OCI-M2 (cell line): ENCODE data around the gene GTPBP4.
"Not testable (repeated sequence)": the region's sequence is repeated elsewhere in the genome, so short reads cannot be mapped to it uniquely, and the experiment has no call there.

Source experiments
- DNase-seq: peaks from one replicate; lab custom pipeline; 2025; ENCODE audit not compliant: unreplicated experiment; lab: John Stamatoyannopoulos, UW

The GTPBP4 gene

GRCh38 chr10:1024103-1024502, 35.9 kb downstream of the GTPBP4 start:
- no peak for DNase-seq

- DNase-seq = no peak
Measured at GRCh38 chr10:1025683-1026082, 37.4 kb downstream of the GTPBP4 start, which contains the start of gene IDI2. TSS of gene IDI2 (minus strand) at chr10:1025859. CDS start at chr10:1024723, 1,136 bp downstream.

GRCh38 chr10:1026578-1026977, 38.3 kb downstream of the GTPBP4 start:
- no peak for DNase-seq

- DNase-seq = no peak
Measured at GRCh38 chr10:1029838-1030237, 41.6 kb downstream of the GTPBP4 start.

GRCh38 chr10:1033601-1034000, 45.4 kb downstream of the GTPBP4 start:
- DNase-seq = no peak

GRCh38 chr10:1034758-1035157, 46.5 kb downstream of the GTPBP4 start:
- no peak for DNase-seq

GRCh38 chr10:1035201-1035600, 47.0 kb downstream of the GTPBP4 start:
- DNase-seq = no peak

GRCh38 chr10:1036341-1036791, 48.1 kb downstream of the GTPBP4 start:
- DNase-seq = no peak

GRCh38 chr10:1037098-1037497, 48.9 kb downstream of the GTPBP4 start:
- no peak for DNase-seq

GRCh38 chr10:1038769-1039168, 50.5 kb downstream of the GTPBP4 start:
- DNase-seq = not testable (repeated sequence)

- DNase-seq = no peak
Measured at GRCh38 chr10:1040133-1040532, 51.9 kb downstream of the GTPBP4 start.

- DNase-seq = no peak
Measured at GRCh38 chr10:1041514-1041913, 53.3 kb downstream of the GTPBP4 start.

- DNase-seq = no peak
Measured at GRCh38 chr10:1043532-1043995, 55.3 kb downstream of the GTPBP4 start.

- no peak for DNase-seq
Measured at GRCh38 chr10:1044146-1044545, 55.9 kb downstream of the GTPBP4 start.

GRCh38 chr10:1044964-1045363, 56.7 kb downstream of the GTPBP4 start:
- no peak for DNase-seq

- no peak for DNase-seq
Measured at GRCh38 chr10:1045415-1045814, 57.2 kb downstream of the GTPBP4 start.

- DNase-seq = no peak
Measured at GRCh38 chr10:1047937-1048336, 59.7 kb downstream of the GTPBP4 start.

- DNase-seq = no peak
Measured at GRCh38 chr10:1048349-1048731, 60.1 kb downstream of the GTPBP4 start.

- peak; percentile 86 for DNase-seq
Measured at GRCh38 chr10:1048732-1049424, 60.6 kb downstream of the GTPBP4 start, which contains the start of gene IDI1. TSS of gene IDI1 (minus strand) at chr10:1049119. CDS start at chr10:1049003, 116 bp downstream.

GRCh38 chr10:1049425-1049958, 61.3 kb downstream of the GTPBP4 start:
- no peak for DNase-seq

- DNase-seq = no peak
Measured at GRCh38 chr10:1050145-1050544, 61.9 kb downstream of the GTPBP4 start.

GRCh38 chr10:1050554-1050953, 62.3 kb downstream of the GTPBP4 start:
- DNase-seq = no peak

- DNase-seq = no peak
Measured at GRCh38 chr10:1054684-1055083, 66.5 kb downstream of the GTPBP4 start.
